Keratinocyte (primary cell): ENCODE results near the gene SMAD3. TPM values are rescaled to one million over a fixed set of nuclear protein-coding genes. Genes with fewer than 3 reads are reported as not detected.

ENCODE experiments used
- DNase-seq: peaks from one replicate; pipeline ENCODE4 v3.0.0-alpha.2; 2011; ENCODE audit warnings: low read depth, missing footprints, low spot score
- FAIRE-seq: peaks from 2 replicates; lab custom pipeline; 2011; peaks lifted over from hg19 to GRCh38; lab: Jason Lieb, UNC
- H2AFZ ChIP-seq: 2 replicates; pipeline ENCODE4 v1.6.0; 2012; ENCODE audit warnings: low read length, control low read depth, inconsistent platforms; ENCODE audit not compliant: control insufficient read depth
- H3K27ac ChIP-seq: 2 replicates; pipeline ENCODE4 v1.5.1; 2011; ENCODE audit warnings: low read length; ENCODE audit not compliant: control insufficient read depth, insufficient read depth
- H3K27me3 ChIP-seq: 3 replicates; pipeline ENCODE4 v1.6.0; 2011; ENCODE audit warnings: low read length; ENCODE audit not compliant: control insufficient read depth, insufficient read depth; ENCODE audit errors: extremely low read depth
- H3K36me3 ChIP-seq, 2 experiments: 2 replicates in 1 of 2; 3 replicates in 1 of 2; pipeline ENCODE4 v1.5.1; 2011; ENCODE audit warnings: low read length in 2 of 2, mild to moderate bottlenecking in 1 of 2; ENCODE audit not compliant: control insufficient read depth in 2 of 2, insufficient read depth in 2 of 2; ENCODE audit errors: extremely low read depth in 1 of 2
- H3K4me1 ChIP-seq: 3 replicates; pipeline ENCODE4 v1.5.1; 2011; ENCODE audit warnings: low read length; ENCODE audit not compliant: control insufficient read depth, insufficient read depth; ENCODE audit errors: extremely low read depth
- H3K4me2 ChIP-seq: 3 replicates; pipeline ENCODE4 v1.6.0; 2011; ENCODE audit warnings: low read depth, low read length; ENCODE audit not compliant: control insufficient read depth, insufficient read depth; ENCODE audit errors: extremely low read depth
- H3K4me3 ChIP-seq, 3 experiments: fragments of 200-600 bp in 1 of 3; sonication (generic) in 1 of 3; 2 replicates in 2 of 3; 3 replicates in 1 of 3; pipeline ENCODE4 v1.5.1; 2011 to 2016; ENCODE audit warnings: low read length in 3 of 3, mild to moderate bottlenecking in 3 of 3, control low read depth in 2 of 3, inconsistent platforms in 1 of 3, low read depth in 1 of 3, mixed read lengths in 1 of 3, mixed run types in 1 of 3, moderate library complexity in 1 of 3; ENCODE audit not compliant: control insufficient read depth in 2 of 3, insufficient read depth in 2 of 3; ENCODE audit errors: extremely low read depth in 1 of 3
- H3K79me2 ChIP-seq: 2 replicates; pipeline ENCODE4 v1.6.0; 2012; ENCODE audit warnings: low read length; ENCODE audit not compliant: control insufficient read depth, insufficient read depth
- H3K9ac ChIP-seq: 3 replicates; pipeline ENCODE4 v1.6.0; 2011; ENCODE audit warnings: low read length; ENCODE audit not compliant: control insufficient read depth, insufficient read depth; ENCODE audit errors: extremely low read depth
- H3K9me1 ChIP-seq: 3 replicates; pipeline ENCODE4 v1.6.0; 2011; ENCODE audit warnings: low read length; ENCODE audit not compliant: control insufficient read depth, insufficient read depth; ENCODE audit errors: extremely low read depth
- H3K9me3 ChIP-seq: 2 replicates; pipeline ENCODE4 v1.5.1; 2012; ENCODE audit warnings: low read depth, low read length; ENCODE audit not compliant: control insufficient read depth
- H4K20me1 ChIP-seq: 3 replicates; pipeline ENCODE4 v1.6.0; 2011; ENCODE audit warnings: low read length; ENCODE audit not compliant: control insufficient read depth, insufficient read depth; ENCODE audit errors: extremely low read depth
- CTCF ChIP-seq, 3 experiments: IDR thresholded peaks in 1 of 3; conservative IDR thresholded peaks in 1 of 3; optimal IDR thresholded peaks in 1 of 3; 2 replicates in 2 of 3; 3 replicates in 1 of 3; pipeline versions ENCODE3 to v1.5.1; 2011; ENCODE audit warnings: low read length in 3 of 3, mild to moderate bottlenecking in 3 of 3, moderate library complexity in 2 of 3, control low read depth in 1 of 3, inconsistent platforms in 1 of 3; ENCODE audit not compliant: insufficient read depth in 2 of 3; ENCODE audit errors: extremely low read depth in 1 of 3
- EZH2 ChIP-seq: IDR thresholded peaks from one replicate; pipeline ENCODE4 v1.6.1; 2012; ENCODE audit warnings: inconsistent platforms, mild to moderate bottlenecking, low read length, moderate library complexity
- dilution Hi-C: fragments of 300-500 bp; cut with MboI; formaldehyde crosslinking; loops from one replicate; pipeline ENCODE4 v1.7.0; 2020; ENCODE audit warnings: low sequenced_read_pairs; ENCODE audit not compliant: extremely low pct_ligation_motif_present
- polyA plus RNA-seq, 5 experiments: library from polyadenylated mRNA; depleted of rRNA in 3 of 5; stranded (reverse) in 3 of 5; stranded (forward) in 1 of 5; unstranded in 1 of 5; fragments of >200 nt; gene quantifications; 1 replicate in 1 of 5; 2 replicates in 3 of 5; 3 replicates in 1 of 5; pipeline versions ENCODE4 v1.2.1 to v1.2.3, GENCODE V29; 2011 to 2012; ENCODE audit warnings: missing spikeins in 2 of 5, low read depth in 1 of 5, low replicate concordance in 1 of 5

SMAD3 gene
- polyA plus RNA-seq, 1 donor (not counting 4 experiments of a cell fraction or from before 2014, with no cell fraction given) = 33.7 TPM

GRCh38 chr15:67024998-67025368 lies 40.4 kb upstream of the SMAD3 start:
- Histone ChIP-seq H3K27ac (peak overlapping the region; percentile 63), H3K79me2 (no peaks in the 10 kb centered on the region), H3K9ac (peak overlapping the region; percentile 24), H2AFZ (no peak overlapping the region), H3K36me3 (no peaks in the 10 kb centered on the region), H3K4me1 (peaks cover 51% of the 10 kb centered on the region), H4K20me1 (no peaks in the 10 kb centered on the region), H3K4me3 (no peak overlapping the region), H3K4me2 (peak overlapping the region; percentile 39), H3K9me3 (no peaks in the 10 kb centered on the region), H3K9me1 (no peaks in the 10 kb centered on the region), H3K27me3 (no peaks in the 10 kb centered on the region)
- dilution Hi-C loops = no loop called here
- DNase-seq (no peak), FAIRE-seq (no peak)
- TF ChIP-seq CTCF (optimal IDR thresholded peaks at IDR 0.05 in 1 of 3, IDR thresholded peaks at IDR 0.05 in 1 of 3, conservative IDR thresholded peaks at IDR 0.05 in 1 of 3; ENCODE audit: extremely low read depth in 1 of 3, insufficient read depth in 2 of 3, low read length in 3 of 3) (no peak), EZH2 (no peak)

GRCh38 chr15:67025719-67026609 lies 39.4 kb upstream of the SMAD3 start:
- Histone ChIP-seq H3K4me2 (peak overlapping the region; percentile 34), H3K36me3 (no peaks in the 10 kb centered on the region), H3K4me3 (no peak overlapping the region), H3K4me1 (peaks cover 51% of the 10 kb centered on the region), H3K9me3 (no peaks in the 10 kb centered on the region), H3K9me1 (no peaks in the 10 kb centered on the region), H3K79me2 (no peaks in the 10 kb centered on the region), H2AFZ (peak overlapping the region; percentile 85), H3K27ac (peak overlapping the region; percentile 23), H3K9ac (peak overlapping the region; percentile 48), H3K27me3 (no peaks in the 10 kb centered on the region), H4K20me1 (no peaks in the 10 kb centered on the region)
- dilution Hi-C loops = no loop called here
- TF ChIP-seq EZH2 (no peak), CTCF (optimal IDR thresholded peaks at IDR 0.05 in 1 of 3, IDR thresholded peaks at IDR 0.05 in 1 of 3, conservative IDR thresholded peaks at IDR 0.05 in 1 of 3; ENCODE audit: extremely low read depth in 1 of 3, insufficient read depth in 2 of 3, low read length in 3 of 3) (no peak)
- no peak for DNase-seq
- FAIRE-seq = no peak
